ENCODE results near the gene ERO1A.
A peak's percentile ranks its signal among the peaks of the same experiment; 100 is the strongest.

ERO1A gene

DNA sequence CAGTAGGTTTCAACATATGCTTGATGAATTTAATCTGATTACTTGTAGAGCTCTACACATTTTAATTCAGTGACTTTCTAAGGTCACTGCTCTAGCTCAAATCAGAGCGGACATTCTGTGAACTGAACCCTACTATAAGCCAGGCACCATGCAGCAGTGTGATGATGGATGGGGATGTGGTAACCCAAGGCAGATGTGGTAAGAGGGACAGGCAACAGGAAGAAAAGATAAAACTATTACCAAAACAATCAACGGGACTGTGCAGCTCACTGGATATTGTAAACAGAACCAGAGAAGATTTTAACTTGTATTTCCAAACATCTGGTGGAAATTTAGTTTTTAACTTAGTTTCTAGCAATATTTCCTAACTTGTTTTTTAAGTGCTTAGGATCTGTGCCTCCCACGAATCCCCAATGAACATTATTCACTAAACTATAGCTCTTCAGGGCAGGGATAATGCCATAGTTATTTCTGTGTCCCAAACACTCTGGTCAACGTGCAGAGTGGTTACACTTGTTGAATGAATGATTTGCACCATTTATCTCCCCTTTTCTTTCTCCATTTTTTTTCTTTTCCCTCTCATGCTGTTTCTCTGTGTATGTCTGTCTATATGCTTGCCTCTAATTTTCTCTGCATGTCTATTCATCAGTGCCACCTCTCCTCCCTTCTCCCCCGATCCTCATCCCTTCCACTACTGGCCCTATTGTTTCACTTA, 3.0 kb downstream of the ERO1A start:
- H3K4me3 ChIP-seq: peak overlapping the region; percentile 2; the same call in 1 of the 2 replicates
- peak overlapping the region; percentile 19 for H3K9ac ChIP-seq (ENCODE audit: insufficient read length)
- no peak for TF ChIP-seq EZH2 (IDR thresholded peaks at IDR 0.05)
- no peak for TF ChIP-seq POLR2AphosphoS5 (IDR thresholded peaks at IDR 0.05; ENCODE audit: borderline replicate concordance, low read depth, low read length)
- no peak for TF ChIP-seq FOXP2 (optimal IDR thresholded peaks at IDR 0.05; ENCODE audit: control extremely low read depth, extremely low read length, insufficient read depth)
- DNase-seq (ENCODE audit: low read depth, low spot score): no peak
- peak overlapping the region; percentile 60; the same call in 1 of the 2 replicates for H3K27ac ChIP-seq
- H3K9me3 ChIP-seq (ENCODE audit: low read depth, low read length): no peaks in the 10 kb centered on the region
- no peaks in the 10 kb centered on the region for H3K36me3 ChIP-seq (ENCODE audit: insufficient read depth, low read length)

DNA sequence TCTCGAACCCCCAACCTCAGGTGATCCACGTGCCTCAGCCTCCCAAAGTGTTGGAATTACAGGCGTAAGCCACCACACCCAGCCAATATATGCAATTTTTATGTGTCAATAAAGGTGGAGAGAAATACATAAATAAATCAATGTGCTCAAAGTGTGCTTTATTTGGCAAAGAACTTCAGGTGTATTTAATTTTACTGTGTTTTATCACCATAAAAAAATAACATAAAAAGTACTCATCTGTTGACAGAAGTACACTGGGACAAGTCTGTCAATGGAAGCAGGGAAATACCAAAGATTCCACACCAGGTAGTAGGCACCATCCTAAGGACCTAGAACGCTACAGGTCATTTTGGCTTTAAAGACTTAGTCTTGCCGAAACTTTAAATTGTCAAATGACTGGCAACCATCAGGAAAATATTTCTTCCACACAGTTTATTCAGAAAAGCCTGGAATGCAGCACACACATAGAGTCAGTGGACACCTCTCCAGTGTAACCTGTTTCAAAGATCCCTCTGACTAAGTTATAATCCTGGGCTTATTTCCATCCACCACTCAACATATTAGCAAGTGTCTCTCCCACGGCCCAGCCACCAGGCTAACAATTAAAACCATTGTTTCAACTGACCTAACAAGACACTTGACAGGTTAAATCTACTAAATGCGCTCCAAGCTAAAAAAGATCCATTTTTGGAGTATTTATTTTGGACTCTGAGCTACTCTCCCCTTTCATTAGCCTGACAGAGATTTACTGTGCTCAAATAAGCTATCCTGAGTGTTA, 4.2 kb downstream of the ERO1A start:
- no peaks in the 10 kb centered on the region for H3K9me3 ChIP-seq (ENCODE audit: low read depth, low read length)
- DNase-seq (ENCODE audit: low read depth, low spot score): no peak
- H3K27ac ChIP-seq: no peak overlapping the region
- H3K9ac ChIP-seq (ENCODE audit: insufficient read length): no peak overlapping the region
- H3K36me3 ChIP-seq (ENCODE audit: insufficient read depth, low read length): no peaks in the 10 kb centered on the region
- no peak overlapping the region for H3K4me3 ChIP-seq
- TF ChIP-seq EZH2 (IDR thresholded peaks at IDR 0.05): no peak
- no peak for TF ChIP-seq POLR2AphosphoS5 (IDR thresholded peaks at IDR 0.05; ENCODE audit: borderline replicate concordance, low read depth, low read length)
- TF ChIP-seq FOXP2 (optimal IDR thresholded peaks at IDR 0.05; ENCODE audit: control extremely low read depth, extremely low read length, insufficient read depth): no peak

DNA sequence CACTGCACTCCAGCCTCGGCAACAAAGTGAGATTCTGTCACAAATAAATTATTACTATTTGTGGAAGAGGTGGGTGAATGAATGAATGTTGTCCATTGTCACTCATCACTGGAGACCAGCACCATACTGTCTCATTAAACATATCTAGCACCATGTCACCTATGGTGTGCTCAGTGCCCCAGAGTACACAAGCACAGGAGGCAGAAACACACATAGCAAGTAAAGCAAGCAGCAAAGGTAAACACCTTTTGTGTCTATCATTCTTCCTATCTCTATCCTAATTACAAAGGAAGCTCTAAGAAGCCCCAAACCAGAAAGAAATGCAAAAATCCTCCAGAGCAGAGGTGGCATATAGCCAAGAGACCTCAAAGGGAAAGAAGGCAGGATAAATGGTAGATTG, 9.2 kb downstream of the ERO1A start:
- H3K36me3 ChIP-seq (ENCODE audit: insufficient read depth, low read length): no peaks in the 10 kb centered on the region; the same call in 1 of the 2 replicates
- no peak overlapping the region for H3K9ac ChIP-seq (ENCODE audit: insufficient read length)
- no peak overlapping the region for H3K4me3 ChIP-seq
- H3K9me3 ChIP-seq (ENCODE audit: low read depth, low read length): no peaks in the 10 kb centered on the region
- H3K27ac ChIP-seq: no peak overlapping the region
- no peak for DNase-seq (ENCODE audit: low read depth, low spot score)
- no peak for TF ChIP-seq POLR2AphosphoS5 (IDR thresholded peaks at IDR 0.05; ENCODE audit: borderline replicate concordance, low read depth, low read length)
- TF ChIP-seq FOXP2 (optimal IDR thresholded peaks at IDR 0.05; ENCODE audit: control extremely low read depth, extremely low read length, insufficient read depth): no peak
- TF ChIP-seq EZH2 (IDR thresholded peaks at IDR 0.05): no peak

DNA sequence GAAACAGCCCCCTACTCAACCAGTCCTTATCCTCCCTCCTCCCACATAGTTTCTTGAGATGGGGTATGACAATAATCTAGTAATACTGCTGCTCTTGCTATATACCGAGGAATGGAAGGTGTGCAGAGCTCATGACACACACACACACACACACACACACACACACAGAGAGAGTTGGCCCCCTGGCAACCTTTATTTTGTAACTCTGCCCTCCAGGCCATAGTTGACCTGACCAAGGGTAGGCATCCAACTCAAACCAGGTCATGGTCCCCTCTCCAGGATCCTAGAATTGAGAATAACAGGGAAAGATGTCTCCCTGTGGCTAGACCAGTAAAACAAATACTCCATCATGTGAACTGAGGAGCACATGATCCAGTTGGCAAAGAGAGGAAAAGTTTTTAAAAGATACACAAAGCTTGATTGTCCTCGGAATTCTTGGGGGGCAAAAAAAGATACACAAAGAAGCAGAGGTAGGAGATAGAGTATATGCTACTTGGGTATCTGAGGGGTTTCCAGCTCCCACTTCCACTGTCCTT, 11.3 kb downstream of the ERO1A start:
- no peak for DNase-seq (ENCODE audit: low read depth, low spot score)
- no peak for TF ChIP-seq FOXP2 (optimal IDR thresholded peaks at IDR 0.05; ENCODE audit: control extremely low read depth, extremely low read length, insufficient read depth)
- no peak for TF ChIP-seq POLR2AphosphoS5 (IDR thresholded peaks at IDR 0.05; ENCODE audit: borderline replicate concordance, low read depth, low read length)
- TF ChIP-seq EZH2 (IDR thresholded peaks at IDR 0.05): no peak

DNA sequence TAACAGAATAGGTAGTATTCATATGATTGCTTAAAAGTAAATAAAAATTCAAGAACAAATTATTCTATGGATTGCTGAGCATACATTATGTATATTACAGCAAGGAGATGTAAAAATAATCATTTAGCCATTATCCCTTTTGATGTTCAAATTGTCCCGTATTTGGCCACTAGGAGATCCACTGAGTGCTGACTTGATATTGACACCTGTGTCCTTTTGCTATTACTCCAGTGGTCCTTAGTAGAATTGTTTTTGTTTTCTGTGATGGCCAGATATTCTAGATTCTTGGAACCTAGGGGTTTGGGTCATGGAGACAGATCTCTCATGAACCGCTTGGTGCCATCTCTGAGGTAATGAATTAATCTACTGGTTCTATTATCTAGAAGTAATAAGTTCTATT, 16.8 kb downstream of the ERO1A start:
- H3K4me3 ChIP-seq: no peak overlapping the region
- H3K36me3 ChIP-seq (ENCODE audit: insufficient read depth, low read length): peaks cover 5% of the 10 kb centered on the region; the same call in 1 of the 2 replicates
- no peak overlapping the region for H3K27ac ChIP-seq
- TF ChIP-seq EZH2 (IDR thresholded peaks at IDR 0.05): no peak
- no peak for TF ChIP-seq FOXP2 (optimal IDR thresholded peaks at IDR 0.05; ENCODE audit: control extremely low read depth, extremely low read length, insufficient read depth)
- TF ChIP-seq POLR2AphosphoS5 (IDR thresholded peaks at IDR 0.05; ENCODE audit: borderline replicate concordance, low read depth, low read length): no peak
- no peak overlapping the region for H3K9ac ChIP-seq (ENCODE audit: insufficient read length)
- H3K9me3 ChIP-seq (ENCODE audit: low read depth, low read length): no peaks in the 10 kb centered on the region
- DNase-seq (ENCODE audit: low read depth, low spot score): no peak

More for the DNA sequence above, 11.3 kb downstream of the ERO1A start:
- Histone ChIP-seq H3K9me3 (ENCODE audit: low read depth, low read length) (no peaks in the 10 kb centered on the region), H3K9ac (ENCODE audit: insufficient read length) (no peak overlapping the region), H3K27ac (no peak overlapping the region), H3K4me3 (no peak overlapping the region), H3K36me3 (ENCODE audit: insufficient read depth, low read length) (no peaks in the 10 kb centered on the region; the same call in 1 of the 2 replicates)

DNA sequence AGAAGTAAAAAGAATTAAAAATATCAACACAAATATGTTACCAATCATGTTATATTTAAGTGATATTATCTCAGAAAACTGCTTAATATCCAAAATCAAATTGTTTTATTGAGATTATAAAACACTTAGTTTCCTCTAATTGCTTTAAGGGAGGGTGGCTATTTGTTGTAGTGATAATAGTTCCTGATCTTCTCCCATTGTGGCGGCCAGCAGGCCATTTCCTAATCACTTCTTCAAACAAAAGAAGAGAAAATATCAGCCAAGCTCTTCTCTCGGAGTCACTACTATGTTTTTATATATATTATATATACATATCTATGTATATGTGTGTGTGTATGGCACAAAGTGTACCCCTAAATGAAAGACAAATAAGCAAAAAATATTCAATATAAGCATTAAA, 31.5 kb downstream of the ERO1A start:
- Histone ChIP-seq H3K9ac (ENCODE audit: insufficient read length) (no peak overlapping the region), H3K9me3 (ENCODE audit: low read depth, low read length) (no peaks in the 10 kb centered on the region), H3K36me3 (ENCODE audit: insufficient read depth, low read length) (peaks cover 6% of the 10 kb centered on the region; the same call in 1 of the 2 replicates), H3K27ac (no peak overlapping the region), H3K4me3 (no peak overlapping the region)
- DNase-seq (ENCODE audit: low read depth, low spot score): no peak
- TF ChIP-seq EZH2 (IDR thresholded peaks at IDR 0.05) (no peak), FOXP2 (optimal IDR thresholded peaks at IDR 0.05; ENCODE audit: control extremely low read depth, extremely low read length, insufficient read depth) (no peak), POLR2AphosphoS5 (IDR thresholded peaks at IDR 0.05; ENCODE audit: borderline replicate concordance, low read depth, low read length) (no peak)

DNA sequence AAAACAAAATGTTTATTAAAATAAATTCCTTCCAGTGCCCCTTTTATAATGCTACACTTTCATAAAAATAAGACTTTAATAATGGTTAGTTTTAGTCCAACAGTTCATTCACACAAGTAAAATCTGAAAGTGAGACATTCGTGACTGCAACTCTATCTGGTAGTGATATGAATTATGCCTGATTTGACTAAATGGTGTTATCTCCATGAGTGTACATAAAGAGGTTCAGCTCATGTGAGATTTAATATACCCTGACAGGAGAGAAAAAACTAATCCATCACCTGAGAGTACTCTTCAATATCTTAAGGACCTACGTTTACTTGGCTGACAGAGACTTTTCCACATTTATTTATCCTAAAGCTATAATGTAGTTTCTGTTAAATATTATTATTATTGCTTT, 34.0 kb downstream of the ERO1A start:
- H3K9ac ChIP-seq (ENCODE audit: insufficient read length): no peak overlapping the region
- H3K4me3 ChIP-seq: no peak overlapping the region
- DNase-seq (ENCODE audit: low read depth, low spot score): no peak
- no peaks in the 10 kb centered on the region for H3K9me3 ChIP-seq (ENCODE audit: low read depth, low read length)
- TF ChIP-seq EZH2 (IDR thresholded peaks at IDR 0.05) (no peak), POLR2AphosphoS5 (IDR thresholded peaks at IDR 0.05; ENCODE audit: borderline replicate concordance, low read depth, low read length) (no peak), FOXP2 (optimal IDR thresholded peaks at IDR 0.05; ENCODE audit: control extremely low read depth, extremely low read length, insufficient read depth) (no peak)
- H3K36me3 ChIP-seq (ENCODE audit: insufficient read depth, low read length): peaks cover 20% of the 10 kb centered on the region
- H3K27ac ChIP-seq: no peak overlapping the region

DNA sequence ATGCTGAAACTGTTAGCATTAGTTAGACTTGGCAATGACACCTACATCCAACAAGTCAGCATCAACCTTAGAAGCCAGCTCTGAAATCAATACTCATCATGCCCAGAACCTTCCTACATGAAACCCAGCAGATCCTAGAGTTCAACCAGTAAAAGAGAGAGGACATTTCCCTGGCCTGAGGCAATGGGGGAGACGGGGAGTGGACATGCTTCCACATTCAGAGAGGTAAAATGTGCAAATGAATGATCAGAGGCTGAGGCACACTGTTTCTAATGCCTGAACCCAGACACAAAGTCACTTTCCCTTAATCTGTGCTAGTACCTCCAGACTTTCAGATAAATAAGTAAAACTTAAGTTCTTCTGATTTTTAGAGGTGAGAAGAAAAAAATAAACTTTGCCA, 34.5 kb downstream of the ERO1A start:
- TF ChIP-seq POLR2AphosphoS5 (IDR thresholded peaks at IDR 0.05; ENCODE audit: borderline replicate concordance, low read depth, low read length): no peak
- no peak for TF ChIP-seq EZH2 (IDR thresholded peaks at IDR 0.05)
- TF ChIP-seq FOXP2 (optimal IDR thresholded peaks at IDR 0.05; ENCODE audit: control extremely low read depth, extremely low read length, insufficient read depth): no peak
- DNase-seq (ENCODE audit: low read depth, low spot score): no peak
- no peaks in the 10 kb centered on the region for H3K9me3 ChIP-seq (ENCODE audit: low read depth, low read length)
- H3K27ac ChIP-seq: no peak overlapping the region
- peaks cover 17% of the 10 kb centered on the region for H3K36me3 ChIP-seq (ENCODE audit: insufficient read depth, low read length)
- H3K4me3 ChIP-seq: no peak overlapping the region
- H3K9ac ChIP-seq (ENCODE audit: insufficient read length): no peak overlapping the region

Data from SK-N-MC (cell line).